OCI-LY1 (cell line): ENCODE measurements around the gene DUT.

Source experiments
- H2AFZ ChIP-seq: fragments of 200-600 bp; sonication (generic), shearing (Covaris generic); 2 replicates; pipeline ENCODE4 v1.6.0; 2014; ENCODE audit warnings: antibody characterized with exemption, mild to moderate bottlenecking, low read length
- H3F3A ChIP-seq: fragments of 200-600 bp; sonication (generic), shearing (Covaris generic); 2 replicates; pipeline ENCODE4 v1.6.0; 2014; ENCODE audit warnings: mild to moderate bottlenecking, antibody characterized with exemption, low read length, moderate library complexity; ENCODE audit not compliant: insufficient read depth
- H3K27ac ChIP-seq: fragments of 200-600 bp; sonication (generic); 2 replicates; pipeline ENCODE4 v1.5.1; 2014; ENCODE audit warnings: low read length, mixed run types, mild to moderate bottlenecking, low read depth; ENCODE audit not compliant: poor library complexity, severe bottlenecking
- H3K27me3 ChIP-seq: fragments of 200-600 bp; sonication (generic); 2 replicates; pipeline ENCODE4 v1.6.0; 2014; ENCODE audit warnings: antibody characterized with exemption, mild to moderate bottlenecking, low read length, moderate library complexity; ENCODE audit not compliant: insufficient read depth
- H3K36me3 ChIP-seq: fragments of 200-600 bp; sonication (generic); 2 replicates; pipeline ENCODE4 v1.6.1; 2014; ENCODE audit warnings: mild to moderate bottlenecking, antibody characterized with exemption, low read length, moderate library complexity, mixed read lengths; ENCODE audit not compliant: insufficient read depth
- H3K4me1 ChIP-seq: fragments of 200-600 bp; sonication (generic); 2 replicates; pipeline ENCODE4 v1.5.1; 2014; ENCODE audit warnings: mild to moderate bottlenecking, low read length, moderate library complexity; ENCODE audit not compliant: insufficient read depth, severe bottlenecking
- H3K4me2 ChIP-seq: fragments of 200-600 bp; sonication (generic), shearing (Covaris generic); 2 replicates; pipeline ENCODE4 v1.6.1; 2014; ENCODE audit warnings: low read length
- H3K4me3 ChIP-seq: fragments of 200-600 bp; sonication (generic); 2 replicates; pipeline ENCODE4 v1.5.1; 2014; ENCODE audit warnings: low read length, low read depth, mild to moderate bottlenecking, mixed read lengths; ENCODE audit not compliant: poor library complexity, severe bottlenecking
- H3K79me2 ChIP-seq: fragments of 200-600 bp; shearing (Covaris generic); 2 replicates; pipeline ENCODE4 v1.6.1; 2016; ENCODE audit warnings: mixed run types, low read length, mixed read lengths; ENCODE audit not compliant: insufficient read depth
- H3K9ac ChIP-seq: fragments of 200-600 bp; sonication (generic), shearing (Covaris generic); 2 replicates; pipeline ENCODE4 v1.6.1; 2014; ENCODE audit warnings: mild to moderate bottlenecking, low read length, mixed read lengths
- H3K9me2 ChIP-seq: fragments of 200-600 bp; sonication (generic), shearing (Covaris generic); 2 replicates; pipeline ENCODE4 v1.6.1; 2014; ENCODE audit warnings: low read depth, mild to moderate bottlenecking, low read length, mixed read lengths
- H3K9me3 ChIP-seq: fragments of 200-600 bp; shearing (Covaris generic); 2 replicates; pipeline ENCODE4 v1.6.1; 2014; ENCODE audit warnings: low read length, mixed read lengths
- H4K20me1 ChIP-seq: fragments of 200-600 bp; sonication (generic), shearing (Covaris generic); 2 replicates; pipeline ENCODE4 v1.6.0; 2016; ENCODE audit warnings: mild to moderate bottlenecking, low read length; ENCODE audit not compliant: insufficient read depth
- EZH2 ChIP-seq: fragments of 200-600 bp; sonication (generic), shearing (Covaris generic); IDR thresholded peaks from 2 replicates; pipeline ENCODE4 v1.8.0; 2017; ENCODE audit warnings: borderline replicate concordance, mixed run types, mild to moderate bottlenecking, antibody characterized with exemption, low read length, moderate library complexity, mixed read lengths
- TF ChIP-seq, protein P1 (sequence below): fragments of 200-600 bp; sonication (generic), shearing (Covaris generic); IDR thresholded peaks from 2 replicates; pipeline ENCODE4 v1.5.1; 2017; ENCODE audit warnings: mild to moderate bottlenecking, antibody characterized with exemption, low read length, moderate library complexity, mixed read lengths

The DUT gene

DNA sequence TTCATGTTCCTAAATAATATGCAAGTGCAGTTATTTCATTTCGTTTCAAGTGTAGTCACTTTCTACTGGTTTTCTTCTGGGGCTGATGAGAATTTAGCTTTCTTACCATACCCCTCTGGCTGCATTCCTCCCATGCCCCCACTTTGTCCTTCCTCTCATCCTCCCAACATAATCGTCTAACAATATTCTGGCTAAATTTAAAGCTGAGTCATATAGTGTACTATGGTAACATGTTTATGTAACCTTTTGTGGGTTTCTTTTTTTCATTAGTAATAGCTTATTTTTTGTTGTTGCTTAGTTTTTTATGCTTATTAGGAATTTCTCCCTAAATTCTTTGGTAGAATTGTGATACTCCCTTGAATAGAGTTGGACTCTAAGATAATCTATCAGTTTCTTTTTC is 30.5 kb downstream of the DUT start:
- TF ChIP-seq, protein P1, sequence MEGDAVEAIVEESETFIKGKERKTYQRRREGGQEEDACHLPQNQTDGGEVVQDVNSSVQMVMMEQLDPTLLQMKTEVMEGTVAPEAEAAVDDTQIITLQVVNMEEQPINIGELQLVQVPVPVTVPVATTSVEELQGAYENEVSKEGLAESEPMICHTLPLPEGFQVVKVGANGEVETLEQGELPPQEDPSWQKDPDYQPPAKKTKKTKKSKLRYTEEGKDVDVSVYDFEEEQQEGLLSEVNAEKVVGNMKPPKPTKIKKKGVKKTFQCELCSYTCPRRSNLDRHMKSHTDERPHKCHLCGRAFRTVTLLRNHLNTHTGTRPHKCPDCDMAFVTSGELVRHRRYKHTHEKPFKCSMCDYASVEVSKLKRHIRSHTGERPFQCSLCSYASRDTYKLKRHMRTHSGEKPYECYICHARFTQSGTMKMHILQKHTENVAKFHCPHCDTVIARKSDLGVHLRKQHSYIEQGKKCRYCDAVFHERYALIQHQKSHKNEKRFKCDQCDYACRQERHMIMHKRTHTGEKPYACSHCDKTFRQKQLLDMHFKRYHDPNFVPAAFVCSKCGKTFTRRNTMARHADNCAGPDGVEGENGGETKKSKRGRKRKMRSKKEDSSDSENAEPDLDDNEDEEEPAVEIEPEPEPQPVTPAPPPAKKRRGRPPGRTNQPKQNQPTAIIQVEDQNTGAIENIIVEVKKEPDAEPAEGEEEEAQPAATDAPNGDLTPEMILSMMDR, result no peak
- no peak for TF ChIP-seq EZH2
- Histone ChIP-seq H3K9ac (no peak overlapping the region), H3K36me3 (no peaks in the 10 kb centered on the region), H4K20me1 (no peaks in the 10 kb centered on the region), H3K27me3 (no peaks in the 10 kb centered on the region; the same call in 1 of the 2 replicates), H3K9me2 (no peaks in the 10 kb centered on the region), H3K4me3 (no peak overlapping the region), H3K27ac (no peak overlapping the region), H3K4me1 (peaks cover 3% of the 10 kb centered on the region), H3K79me2 (no peaks in the 10 kb centered on the region), H3K9me3 (no peaks in the 10 kb centered on the region), H3K4me2 (no peak overlapping the region), H3F3A (no peaks in the 10 kb centered on the region), H2AFZ (no peak overlapping the region)

DNA sequence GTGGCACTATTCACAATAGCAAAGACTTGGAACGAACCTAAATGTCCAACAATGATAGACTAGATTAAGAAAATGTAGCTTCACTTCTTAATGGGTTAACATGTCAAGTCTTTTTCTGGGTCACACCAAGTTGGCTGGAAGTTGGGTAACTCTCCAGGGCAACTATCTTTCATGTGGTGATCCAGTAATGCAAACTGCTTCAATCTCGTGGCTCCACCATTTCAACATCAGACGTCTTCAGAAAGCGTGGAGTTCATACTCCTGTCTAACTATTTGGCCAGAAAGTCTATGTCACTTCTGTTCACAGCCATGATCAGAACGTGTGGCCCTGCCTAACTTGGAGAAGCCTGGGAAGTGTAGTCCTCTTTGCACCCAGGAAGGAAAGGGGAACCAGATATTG is 32.2 kb downstream of the DUT start:
- no peaks in the 10 kb centered on the region for H4K20me1 ChIP-seq
- H3K4me3 ChIP-seq, result no peak overlapping the region
- peaks cover 3% of the 10 kb centered on the region for H3K4me1 ChIP-seq
- no peaks in the 10 kb centered on the region for H3K79me2 ChIP-seq
- H3K9ac ChIP-seq, result no peak overlapping the region
- no peaks in the 10 kb centered on the region for H3F3A ChIP-seq
- no peaks in the 10 kb centered on the region for H3K9me2 ChIP-seq
- H3K36me3 ChIP-seq, result no peaks in the 10 kb centered on the region
- H3K27ac ChIP-seq, result no peak overlapping the region
- no peak overlapping the region for H3K4me2 ChIP-seq
- no peaks in the 10 kb centered on the region for H3K9me3 ChIP-seq
- TF ChIP-seq, protein P1, result no peak
- no peak for TF ChIP-seq EZH2
- no peaks in the 10 kb centered on the region; the same call in 1 of the 2 replicates for H3K27me3 ChIP-seq
- no peak overlapping the region for H2AFZ ChIP-seq

DNA sequence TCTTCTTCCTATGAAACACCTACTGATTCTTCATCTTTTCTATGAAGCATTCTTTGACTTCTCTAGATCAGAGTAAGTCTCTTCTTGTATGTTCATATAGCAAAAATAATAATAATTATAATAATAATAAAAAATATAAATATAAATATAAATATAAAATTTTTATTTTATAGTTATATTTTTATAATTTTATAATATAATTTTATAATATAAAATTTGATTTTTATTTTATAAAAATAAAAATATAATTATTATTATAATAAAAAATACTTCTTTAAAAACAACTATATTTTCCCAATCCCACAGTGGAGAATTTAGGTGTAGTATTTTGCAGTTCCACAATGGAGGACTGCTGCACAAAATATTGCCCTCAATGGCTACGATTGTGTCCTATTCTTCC is 34.3 kb downstream of the DUT start:
- no peaks in the 10 kb centered on the region for H3F3A ChIP-seq
- H3K4me2 ChIP-seq, result no peak overlapping the region
- no peak overlapping the region for H2AFZ ChIP-seq
- no peaks in the 10 kb centered on the region for H3K36me3 ChIP-seq
- H4K20me1 ChIP-seq, result no peaks in the 10 kb centered on the region
- H3K9me2 ChIP-seq, result no peaks in the 10 kb centered on the region
- TF ChIP-seq, protein P1, result no peak
- TF ChIP-seq EZH2, result no peak
- H3K9ac ChIP-seq, result no peak overlapping the region
- H3K27me3 ChIP-seq, result no peaks in the 10 kb centered on the region; the same call in 1 of the 2 replicates
- no peaks in the 10 kb centered on the region for H3K9me3 ChIP-seq
- H3K4me1 ChIP-seq, result no peaks in the 10 kb centered on the region
- no peak overlapping the region for H3K4me3 ChIP-seq
- H3K27ac ChIP-seq, result no peak overlapping the region
- H3K79me2 ChIP-seq, result no peaks in the 10 kb centered on the region
